ENCODE measurements around the gene MEIS2. TPM values are rescaled to one million over a fixed set of nuclear protein-coding genes. Genes with fewer than 3 reads are reported as not detected.

Gene MEIS2
- total and polyA plus RNA-seq, 2 donors (not counting 3 experiments of a cell fraction or from before 2014, with no cell fraction given) = 22.5 to 26.2 TPM

DNA sequence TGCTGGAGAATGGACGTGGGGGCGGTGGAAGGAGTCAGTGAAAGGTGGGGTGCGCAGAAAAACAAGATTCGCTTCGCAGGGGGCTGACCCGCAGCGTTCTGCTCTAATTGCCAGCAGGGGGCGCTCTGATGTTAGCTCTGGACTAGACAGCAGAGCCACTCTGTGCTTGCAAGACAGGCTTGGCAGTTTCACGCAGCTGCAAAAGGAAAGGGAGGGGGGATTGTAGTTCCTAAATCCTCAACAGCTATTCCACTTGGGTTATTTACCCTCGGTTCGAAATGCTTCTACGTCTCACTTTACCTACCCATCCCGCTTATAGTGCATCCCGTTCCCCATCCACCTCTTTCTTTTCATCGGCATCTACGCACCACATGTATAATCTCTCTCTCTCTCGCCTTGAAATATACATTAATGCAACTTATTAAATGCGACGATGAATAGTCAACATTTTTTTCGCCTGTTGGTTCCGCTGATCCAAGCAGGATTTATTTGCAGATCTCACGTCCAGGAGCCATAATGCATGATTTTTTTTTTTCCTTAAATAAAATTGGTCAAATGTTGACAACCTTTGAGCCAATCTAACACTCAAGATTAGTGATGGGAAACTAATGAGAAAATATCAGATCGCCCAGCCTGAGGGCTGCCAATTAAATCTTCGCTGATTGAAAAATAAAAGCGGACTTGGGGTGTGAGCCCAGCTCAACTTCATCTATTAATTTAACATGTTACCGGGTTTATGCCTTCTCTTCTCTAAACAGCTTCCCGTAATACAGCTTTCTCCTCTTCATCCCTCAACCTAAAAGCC is 216.4 kb downstream of the MEIS2 start:
- H3K27ac ChIP-seq (ENCODE audit: insufficient read depth, low read depth, low read length) = no peak overlapping the region
- no peak overlapping the region for H3K4me3 ChIP-seq (replicated peaks in 1 of 3; ENCODE audit: insufficient read depth in 1 of 3, low read depth in 1 of 3, low read length in 3 of 3)
- no TSS peak for BruUV-seq (replicated peaks)
- TF ChIP-seq, protein P1, sequence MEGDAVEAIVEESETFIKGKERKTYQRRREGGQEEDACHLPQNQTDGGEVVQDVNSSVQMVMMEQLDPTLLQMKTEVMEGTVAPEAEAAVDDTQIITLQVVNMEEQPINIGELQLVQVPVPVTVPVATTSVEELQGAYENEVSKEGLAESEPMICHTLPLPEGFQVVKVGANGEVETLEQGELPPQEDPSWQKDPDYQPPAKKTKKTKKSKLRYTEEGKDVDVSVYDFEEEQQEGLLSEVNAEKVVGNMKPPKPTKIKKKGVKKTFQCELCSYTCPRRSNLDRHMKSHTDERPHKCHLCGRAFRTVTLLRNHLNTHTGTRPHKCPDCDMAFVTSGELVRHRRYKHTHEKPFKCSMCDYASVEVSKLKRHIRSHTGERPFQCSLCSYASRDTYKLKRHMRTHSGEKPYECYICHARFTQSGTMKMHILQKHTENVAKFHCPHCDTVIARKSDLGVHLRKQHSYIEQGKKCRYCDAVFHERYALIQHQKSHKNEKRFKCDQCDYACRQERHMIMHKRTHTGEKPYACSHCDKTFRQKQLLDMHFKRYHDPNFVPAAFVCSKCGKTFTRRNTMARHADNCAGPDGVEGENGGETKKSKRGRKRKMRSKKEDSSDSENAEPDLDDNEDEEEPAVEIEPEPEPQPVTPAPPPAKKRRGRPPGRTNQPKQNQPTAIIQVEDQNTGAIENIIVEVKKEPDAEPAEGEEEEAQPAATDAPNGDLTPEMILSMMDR (IDR thresholded peaks at IDR 0.05; ENCODE audit: extremely low read depth in 1 of 2, insufficient read depth in 1 of 2, low read depth in 1 of 2, low read length in 2 of 2) = peak; percentile 72 to 91
- TF ChIP-seq, protein P2, sequence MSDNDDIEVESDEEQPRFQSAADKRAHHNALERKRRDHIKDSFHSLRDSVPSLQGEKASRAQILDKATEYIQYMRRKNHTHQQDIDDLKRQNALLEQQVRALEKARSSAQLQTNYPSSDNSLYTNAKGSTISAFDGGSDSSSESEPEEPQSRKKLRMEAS (IDR thresholded peaks at IDR 0.05; ENCODE audit: insufficient read depth, insufficient read length) = no peak
- H3K79me2 ChIP-seq (ENCODE audit: control insufficient read depth, insufficient read depth, low read length) = no peaks in the 10 kb centered on the region
- CTCF ChIA-PET = interaction anchor here (0.6 to 3.7 kb wide), 36 partner anchors 9 to 1365 kb away, joined by 3 to 77 read pairs (median 4); no protein-coding TSS in a partner anchor
- H3K27me3 ChIP-seq (ENCODE audit: control insufficient read depth in 2 of 2, insufficient read depth in 2 of 2, low read length in 2 of 2) = peaks cover 90 to 99% of the 10 kb centered on the region in 2 experiments
- no peak overlapping the region for H2AFZ ChIP-seq (ENCODE audit: low read depth, low read length)
- intact Hi-C loops (cut with micrococcal nuclease) (loop anchor here (1.0 to 5.0 kb wide), 11 partner anchors 217 to 1597 kb away; partner anchors contain the start of gene CDIN1), dilution Hi-C loops (cut with MboI; ENCODE audit: extremely low pct_ligation_motif_present, low sequenced_read_pairs) (no loop called here)
- POLR2A ChIA-PET = interaction anchor here (0.7 kb wide), 1 partner anchor 940 kb away, joined by 4 read pairs; no protein-coding TSS in a partner anchor
- H3K4me2 ChIP-seq (ENCODE audit: insufficient read depth, low read length) = no peak overlapping the region
- H3K9ac ChIP-seq (replicated peaks; ENCODE audit: extremely low read depth, insufficient read depth, low read length) = no peak overlapping the region
- no peaks in the 10 kb centered on the region for H3K9me3 ChIP-seq (replicated peaks; ENCODE audit: control insufficient read depth, insufficient read depth, low read length)
- peaks cover 11% of the 10 kb centered on the region for H3K4me1 ChIP-seq (ENCODE audit: control insufficient read depth, extremely low read depth, insufficient read depth, low read length)
- H3K36me3 ChIP-seq (ENCODE audit: control insufficient read depth in 2 of 2, extremely low read depth in 1 of 2, insufficient read depth in 2 of 2, low read length in 2 of 2) = no peaks in the 10 kb centered on the region
- FAIRE-seq (peak; percentile 86), DNase-seq (ENCODE audit: low read depth, low spot score) (peak; percentile 79)
- H3K9me1 ChIP-seq (replicated peaks; ENCODE audit: control insufficient read depth, extremely low read depth, insufficient read depth, low read length) = no peaks in the 10 kb centered on the region
- H4K20me1 ChIP-seq (replicated peaks; ENCODE audit: control insufficient read depth, extremely low read depth, insufficient read depth, low read length) = peaks cover 3% of the 10 kb centered on the region
